ENCODE data around the gene TBC1D5. TPM values are rescaled to one million over a fixed set of nuclear protein-coding genes. Genes with fewer than 3 reads are reported as not detected.

The TBC1D5 gene
- total RNA-seq, 1 experiment from 2014 or later = 30.4 TPM

DNA sequence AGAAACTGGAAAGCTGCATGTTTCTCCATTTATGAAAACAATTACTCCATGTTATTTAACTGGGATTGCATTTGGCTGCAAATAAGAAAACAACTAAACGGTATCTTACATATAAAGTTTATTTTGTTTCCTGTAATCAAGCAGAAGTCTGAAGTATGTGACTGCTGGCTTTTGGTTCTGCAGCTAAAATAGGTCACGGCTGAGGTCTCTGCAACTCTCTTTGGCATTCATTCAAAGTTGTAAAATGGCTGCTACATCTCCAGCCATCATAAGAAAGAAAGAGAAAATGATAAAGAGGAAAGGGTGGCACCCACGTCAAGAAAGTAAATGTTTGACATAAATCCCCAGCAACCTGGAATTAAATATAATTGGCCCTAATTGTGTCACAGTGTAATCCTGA, 406.1 kb downstream of the TBC1D5 start:
- no peaks in the 10 kb centered on the region for H3K4me1 ChIP-seq (ENCODE audit: control insufficient read depth, insufficient read depth, low read length)
- H3K27ac ChIP-seq (ENCODE audit: low read length) = no peak overlapping the region
- ChIA-PET CTCF (no interaction called here), POLR2A (no interaction called here)
- no peaks in the 10 kb centered on the region for H3K9me3 ChIP-seq (ENCODE audit: control insufficient read depth, insufficient read depth, low read depth, low read length)
- DNase-seq (ENCODE audit: low read depth, low spot score) (no peak), ATAC-seq (no peak)
- no peaks in the 10 kb centered on the region for H3K27me3 ChIP-seq (ENCODE audit: control insufficient read depth, insufficient read depth, low read length)
- H3K4me3 ChIP-seq (ENCODE audit: low read depth in 2 of 2, low read length in 2 of 2) = no peak overlapping the region
- intact Hi-C loops (cut with micrococcal nuclease; ENCODE audit: unreplicated experiment) = no loop called here
- in situ Hi-C loops (cut with HindIII; ENCODE audit: low pct_unique_long_range_greater_than_20kb, low sequenced_read_pairs) = no loop called here
- no peaks in the 10 kb centered on the region for H3K36me3 ChIP-seq (ENCODE audit: control insufficient read depth, insufficient read depth, low read length)
- TF ChIP-seq, protein P1, sequence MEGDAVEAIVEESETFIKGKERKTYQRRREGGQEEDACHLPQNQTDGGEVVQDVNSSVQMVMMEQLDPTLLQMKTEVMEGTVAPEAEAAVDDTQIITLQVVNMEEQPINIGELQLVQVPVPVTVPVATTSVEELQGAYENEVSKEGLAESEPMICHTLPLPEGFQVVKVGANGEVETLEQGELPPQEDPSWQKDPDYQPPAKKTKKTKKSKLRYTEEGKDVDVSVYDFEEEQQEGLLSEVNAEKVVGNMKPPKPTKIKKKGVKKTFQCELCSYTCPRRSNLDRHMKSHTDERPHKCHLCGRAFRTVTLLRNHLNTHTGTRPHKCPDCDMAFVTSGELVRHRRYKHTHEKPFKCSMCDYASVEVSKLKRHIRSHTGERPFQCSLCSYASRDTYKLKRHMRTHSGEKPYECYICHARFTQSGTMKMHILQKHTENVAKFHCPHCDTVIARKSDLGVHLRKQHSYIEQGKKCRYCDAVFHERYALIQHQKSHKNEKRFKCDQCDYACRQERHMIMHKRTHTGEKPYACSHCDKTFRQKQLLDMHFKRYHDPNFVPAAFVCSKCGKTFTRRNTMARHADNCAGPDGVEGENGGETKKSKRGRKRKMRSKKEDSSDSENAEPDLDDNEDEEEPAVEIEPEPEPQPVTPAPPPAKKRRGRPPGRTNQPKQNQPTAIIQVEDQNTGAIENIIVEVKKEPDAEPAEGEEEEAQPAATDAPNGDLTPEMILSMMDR (IDR thresholded peaks at IDR 0.05) = no peak
- no peak for TF ChIP-seq POLR2AphosphoS5 (IDR thresholded peaks at IDR 0.05; ENCODE audit: low read depth, low read length)
- no peak for TF ChIP-seq TCF7L2 (IDR thresholded peaks at IDR 0.05; ENCODE audit: low read depth, low read length)
- no peak for TF ChIP-seq SIN3A (IDR thresholded peaks at IDR 0.05; ENCODE audit: borderline replicate concordance, insufficient read depth, low read depth, low read length)
- no peak for TF ChIP-seq REST (IDR thresholded peaks at IDR 0.05; ENCODE audit: insufficient read depth in 1 of 2, low read depth in 2 of 2, low read length in 1 of 2)
- no TSS peak for BruUV-seq (replicated peaks)

DNA sequence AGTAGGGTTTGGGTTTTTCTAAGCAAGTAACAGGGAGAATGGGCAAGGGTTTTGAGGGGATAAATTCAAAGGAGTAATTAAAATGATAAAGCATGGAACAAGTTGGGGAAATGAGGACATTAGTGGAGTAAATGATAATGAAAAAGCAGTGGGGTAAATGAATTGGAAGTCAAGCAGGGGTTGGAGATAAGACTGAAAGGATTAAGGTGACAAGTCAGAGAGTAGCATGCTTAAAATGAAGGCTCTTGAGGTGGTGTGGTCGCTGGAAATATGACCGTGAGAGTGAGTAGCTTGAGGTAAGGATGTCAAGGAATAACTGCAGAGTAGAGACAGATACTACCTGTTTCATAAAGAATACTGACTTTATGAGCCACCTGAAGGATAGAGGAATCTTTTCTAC, 408.5 kb downstream of the TBC1D5 start:
- Histone ChIP-seq H3K27ac (ENCODE audit: low read length) (no peak overlapping the region), H3K9me3 (ENCODE audit: control insufficient read depth, insufficient read depth, low read depth, low read length) (no peaks in the 10 kb centered on the region), H3K36me3 (ENCODE audit: control insufficient read depth, insufficient read depth, low read length) (no peaks in the 10 kb centered on the region), H3K27me3 (ENCODE audit: control insufficient read depth, insufficient read depth, low read length) (no peaks in the 10 kb centered on the region), H3K4me3 (ENCODE audit: low read depth in 2 of 2, low read length in 2 of 2) (no peak overlapping the region), H3K4me1 (ENCODE audit: control insufficient read depth, insufficient read depth, low read length) (no peaks in the 10 kb centered on the region)
- TF ChIP-seq POLR2AphosphoS5 (IDR thresholded peaks at IDR 0.05; ENCODE audit: low read depth, low read length) (no peak), REST (IDR thresholded peaks at IDR 0.05; ENCODE audit: insufficient read depth in 1 of 2, low read depth in 2 of 2, low read length in 1 of 2) (no peak), TCF7L2 (IDR thresholded peaks at IDR 0.05; ENCODE audit: low read depth, low read length) (no peak), SIN3A (IDR thresholded peaks at IDR 0.05; ENCODE audit: borderline replicate concordance, insufficient read depth, low read depth, low read length) (no peak)
- TF ChIP-seq, protein P1 (IDR thresholded peaks at IDR 0.05) = no peak
- ATAC-seq (no peak), DNase-seq (ENCODE audit: low read depth, low spot score) (no peak)
- in situ Hi-C loops (cut with HindIII; ENCODE audit: low pct_unique_long_range_greater_than_20kb, low sequenced_read_pairs) = no loop called here
- no TSS peak for BruUV-seq (replicated peaks)
- POLR2A ChIA-PET = no interaction called here
- CTCF ChIA-PET = no interaction called here
- intact Hi-C loops (cut with micrococcal nuclease; ENCODE audit: unreplicated experiment) = no loop called here

Data from Panc1 (cell line).